GM12864 (cell line): ENCODE measurements around the gene KCNQ1.

Experiments used
- DNase-seq: peaks from one replicate; pipeline ENCODE4 v3.0.0-alpha.2; 2011; ENCODE audit warnings: low read depth
- H3K4me3 ChIP-seq: 2 replicates; pipeline ENCODE4 v1.5.1; 2011; ENCODE audit warnings: mild to moderate bottlenecking, low read depth, low read length, control low read depth
- CTCF ChIP-seq: IDR thresholded peaks from 2 replicates; pipeline ENCODE4 v1.5.1; 2011; ENCODE audit warnings: low read depth, mild to moderate bottlenecking, moderate library complexity, low read length, control low read depth, inconsistent platforms; ENCODE audit errors: missing control alignments

Gene KCNQ1

GRCh38 chr11:2471048-2471803, 26.4 kb downstream of the KCNQ1 start:
- no peak overlapping the region for H3K4me3 ChIP-seq
- no peak for TF ChIP-seq CTCF
- DNase-seq, result no peak

- no peak for TF ChIP-seq CTCF
- H3K4me3 ChIP-seq, result no peak overlapping the region
- no peak for DNase-seq
Measured at GRCh38 chr11:2471804-2472096, 26.9 kb downstream of the KCNQ1 start.

- TF ChIP-seq CTCF, result no peak
- no peak overlapping the region for H3K4me3 ChIP-seq
- DNase-seq, result no peak
Measured at GRCh38 chr11:2472428-2473186, 27.8 kb downstream of the KCNQ1 start.

GRCh38 chr11:2473361-2474058, 28.7 kb downstream of the KCNQ1 start:
- no peak overlapping the region for H3K4me3 ChIP-seq
- no peak for DNase-seq
- no peak for TF ChIP-seq CTCF

GRCh38 chr11:2474059-2474901, 29.5 kb downstream of the KCNQ1 start:
- TF ChIP-seq CTCF, result no peak
- no peak for DNase-seq
- no peak overlapping the region for H3K4me3 ChIP-seq

GRCh38 chr11:2475136-2475918, 30.5 kb downstream of the KCNQ1 start:
- DNase-seq, result no peak

More at GRCh38 chr11:2475136-2475918, 30.5 kb downstream of the KCNQ1 start:
- no peak overlapping the region for H3K4me3 ChIP-seq
- no peak for TF ChIP-seq CTCF
